ENCODE measurements around the gene ACAP2.
A peak's percentile ranks its signal among the peaks of the same experiment; 100 is the strongest.

The ACAP2 gene

DNA sequence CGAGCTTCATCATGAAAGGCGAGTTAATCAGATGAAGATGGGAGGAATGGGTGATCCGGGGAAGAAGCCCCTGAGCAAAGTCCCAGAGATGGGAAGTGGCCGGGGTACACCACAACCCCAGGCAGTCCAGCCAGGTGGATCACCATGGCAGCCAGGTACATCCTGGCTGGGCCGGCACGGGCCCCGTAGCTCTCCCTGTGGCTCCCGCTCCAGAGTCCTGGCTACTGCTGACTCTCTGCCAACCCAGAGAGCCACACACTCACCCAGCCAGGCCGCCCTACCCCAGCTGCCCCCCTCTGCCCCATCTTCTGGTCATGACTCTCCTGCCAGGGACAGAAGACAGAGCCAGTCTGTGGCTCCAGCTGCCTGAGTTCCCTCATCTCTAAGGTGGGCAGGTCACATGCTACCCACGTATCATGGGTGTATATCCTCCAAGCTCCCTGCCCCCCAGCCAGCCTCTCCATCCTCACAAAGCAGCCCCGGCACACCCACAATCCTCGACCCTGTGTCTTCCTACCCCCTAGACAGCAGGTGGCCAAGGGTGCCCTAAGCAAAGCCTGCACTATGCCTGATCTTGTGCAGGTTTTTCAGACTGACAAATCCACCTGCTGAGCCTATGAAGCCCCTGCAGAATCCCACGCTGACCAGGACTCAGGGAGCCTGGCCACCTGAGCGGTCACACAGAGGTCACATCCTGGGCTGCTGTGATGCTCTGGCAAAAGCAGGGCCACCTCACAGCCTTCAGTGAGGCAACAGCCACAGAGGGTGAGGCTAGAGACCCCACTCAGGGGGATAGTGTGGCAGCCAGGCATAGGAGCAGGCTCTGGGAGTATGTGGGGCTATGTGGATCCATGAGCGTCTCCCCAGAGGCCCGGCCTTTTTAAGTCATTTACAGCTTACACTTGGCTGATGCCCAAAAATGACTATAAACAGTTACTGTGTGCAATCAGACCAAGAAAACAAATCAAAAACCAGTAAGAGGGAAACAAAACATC lies 185.1 kb downstream of the ACAP2 start:
- Histone ChIP-seq H2BK5ac (ENCODE audit: low read length) (no peak overlapping the region), H3K4me3 (ENCODE audit: low read length) (no peak overlapping the region), H4K8ac (ENCODE audit: low read depth, low read length) (no peak overlapping the region), H4K5ac (ENCODE audit: low read length) (no peak overlapping the region), H3K4me1 (ENCODE audit: control insufficient read depth, low read depth, low read length) (peaks cover 10% of the 10 kb centered on the region), H3K27ac (ENCODE audit: low read depth, low read length) (no peak overlapping the region), H3K56ac (ENCODE audit: low read length) (no peak overlapping the region), H3K23ac (ENCODE audit: low read length) (peak overlapping the region; percentile 66), H2AK5ac (ENCODE audit: low read length) (no peak overlapping the region), H3K18ac (ENCODE audit: low read length) (no peak overlapping the region), H3K4ac (ENCODE audit: low read depth, low read length) (no peak overlapping the region), H3K9ac (ENCODE audit: low read length) (no peak overlapping the region), H2BK15ac (replicated peaks; ENCODE audit: low read depth) (no peak overlapping the region), H3K4me2 (ENCODE audit: low read length) (no peak overlapping the region), H3K27me3 (ENCODE audit: insufficient read depth, low read length, poor library complexity) (no peaks in the 10 kb centered on the region), H3K36me3 (ENCODE audit: control insufficient read depth, insufficient read depth, low read length) (no peaks in the 10 kb centered on the region), H2BK120ac (ENCODE audit: low read depth, low read length) (no peak overlapping the region), H3K79me2 (ENCODE audit: control insufficient read depth, insufficient read depth, low read length) (peaks cover 45% of the 10 kb centered on the region), H3K79me1 (ENCODE audit: low read length) (peaks cover 30% of the 10 kb centered on the region)
- no peak for DNase-seq
- WGBS (ENCODE audit: extremely low coverage, insufficient coverage, low lambda C conversion rate) = no CpG with 5 or more reads among the region's 16 CpGs

DNA sequence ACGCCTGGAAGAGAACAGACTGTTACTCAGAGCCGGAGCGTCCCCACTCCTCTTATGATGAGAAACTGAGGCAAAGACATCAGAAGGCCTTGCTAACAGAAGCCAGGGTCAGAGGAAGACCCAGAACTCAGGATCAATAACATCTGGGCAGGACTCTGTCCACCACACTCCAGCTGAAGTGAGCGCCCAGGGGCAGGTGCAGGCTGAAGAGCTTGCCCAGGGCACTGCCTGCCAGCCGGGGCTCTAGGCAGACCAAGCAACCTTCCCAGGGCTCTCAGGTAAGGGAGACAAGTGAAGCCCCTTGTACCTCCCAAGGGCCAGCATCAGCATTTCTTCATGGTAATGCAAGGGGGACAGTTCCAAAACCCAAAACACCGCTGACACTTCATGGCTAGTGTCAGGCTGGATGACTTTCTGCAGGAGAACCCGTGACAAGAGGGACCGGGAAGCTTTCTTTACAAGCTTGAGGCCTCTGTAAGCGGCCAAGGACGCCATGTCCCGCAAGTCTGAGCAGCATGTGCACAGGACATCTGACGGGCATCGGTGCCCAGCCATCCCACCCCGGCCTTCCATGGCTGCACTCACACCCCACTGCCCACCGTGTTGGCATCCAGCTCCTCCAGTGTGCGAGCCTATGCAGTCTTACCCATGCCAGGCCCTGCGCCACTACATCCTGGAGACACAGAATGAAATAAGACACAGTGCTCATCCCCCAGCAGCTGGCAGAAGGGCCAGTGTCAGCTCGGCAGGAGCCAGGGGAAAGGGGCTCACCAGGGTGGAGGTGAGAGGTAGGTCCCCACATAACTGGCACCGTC lies 186.0 kb downstream of the ACAP2 start:
- Histone ChIP-seq H3K4me1 (ENCODE audit: control insufficient read depth, low read depth, low read length) (peaks cover 10% of the 10 kb centered on the region), H3K79me1 (ENCODE audit: low read length) (peaks cover 29% of the 10 kb centered on the region), H2BK15ac (replicated peaks; ENCODE audit: low read depth) (no peak overlapping the region), H3K23ac (ENCODE audit: low read length) (no peak overlapping the region), H3K9ac (ENCODE audit: low read length) (no peak overlapping the region), H2BK5ac (ENCODE audit: low read length) (no peak overlapping the region), H3K27ac (ENCODE audit: low read depth, low read length) (no peak overlapping the region), H4K8ac (ENCODE audit: low read depth, low read length) (no peak overlapping the region), H3K56ac (ENCODE audit: low read length) (no peak overlapping the region), H2AK5ac (ENCODE audit: low read length) (no peak overlapping the region), H3K4me2 (ENCODE audit: low read length) (no peak overlapping the region), H3K4me3 (ENCODE audit: low read length) (no peak overlapping the region), H2BK120ac (ENCODE audit: low read depth, low read length) (no peak overlapping the region), H4K5ac (ENCODE audit: low read length) (no peak overlapping the region), H3K27me3 (ENCODE audit: insufficient read depth, low read length, poor library complexity) (no peaks in the 10 kb centered on the region), H3K18ac (ENCODE audit: low read length) (no peak overlapping the region), H3K79me2 (ENCODE audit: control insufficient read depth, insufficient read depth, low read length) (peaks cover 42% of the 10 kb centered on the region), H3K4ac (ENCODE audit: low read depth, low read length) (no peak overlapping the region), H3K36me3 (ENCODE audit: control insufficient read depth, insufficient read depth, low read length) (no peaks in the 10 kb centered on the region)
- no peak for DNase-seq
- no CpG with 5 or more reads among the region's 19 CpGs for WGBS (ENCODE audit: extremely low coverage, insufficient coverage, low lambda C conversion rate)

DNA sequence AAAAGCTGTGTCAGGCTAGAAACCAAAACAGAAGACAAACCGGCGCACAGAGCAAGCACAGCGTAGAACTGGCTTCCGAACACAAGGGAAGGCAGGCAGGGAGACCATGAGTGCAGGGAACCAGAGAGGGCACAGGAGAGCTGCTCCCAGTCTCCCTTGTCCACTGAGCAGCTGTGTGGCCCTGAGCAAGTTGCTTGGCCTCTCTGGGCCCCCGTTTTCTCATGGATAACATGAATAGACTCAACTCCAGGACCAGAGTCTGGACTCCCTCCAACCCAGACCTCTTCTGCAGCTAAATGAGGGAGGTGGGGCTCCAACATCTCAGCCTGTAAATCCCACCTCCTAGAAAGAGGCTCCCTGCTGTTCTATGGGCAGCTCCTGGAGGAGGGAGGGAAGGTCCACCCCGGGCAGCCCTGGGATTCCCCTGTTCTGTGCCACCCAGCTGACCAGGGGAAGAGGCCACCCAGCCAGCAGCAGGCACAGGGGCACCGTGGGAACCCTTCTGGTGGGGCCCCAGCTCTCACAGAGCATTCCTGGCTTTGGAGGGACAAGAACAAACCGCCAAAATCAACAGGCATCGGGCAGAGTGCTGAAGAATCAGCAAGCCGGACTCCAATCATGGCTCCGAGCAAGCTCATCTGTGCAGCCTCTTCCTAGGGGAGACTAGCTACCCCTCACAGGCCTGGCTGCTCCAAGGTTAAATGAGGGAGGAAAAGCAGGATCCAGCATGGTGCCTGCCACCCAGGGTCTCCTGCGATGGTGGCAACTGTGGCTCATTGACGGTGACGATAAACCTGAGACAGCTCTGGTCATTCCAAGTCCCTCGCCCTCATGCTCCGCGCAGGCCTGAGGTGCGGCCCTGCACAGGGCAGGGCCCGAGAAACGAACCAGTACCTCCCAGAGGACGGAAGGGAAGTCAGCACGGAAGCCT lies 187.0 kb downstream of the ACAP2 start:
- WGBS (ENCODE audit: extremely low coverage, insufficient coverage, low lambda C conversion rate) = no CpG with 5 or more reads among the region's 22 CpGs
- H3K27ac ChIP-seq (ENCODE audit: low read depth, low read length) = no peak overlapping the region

DNA sequence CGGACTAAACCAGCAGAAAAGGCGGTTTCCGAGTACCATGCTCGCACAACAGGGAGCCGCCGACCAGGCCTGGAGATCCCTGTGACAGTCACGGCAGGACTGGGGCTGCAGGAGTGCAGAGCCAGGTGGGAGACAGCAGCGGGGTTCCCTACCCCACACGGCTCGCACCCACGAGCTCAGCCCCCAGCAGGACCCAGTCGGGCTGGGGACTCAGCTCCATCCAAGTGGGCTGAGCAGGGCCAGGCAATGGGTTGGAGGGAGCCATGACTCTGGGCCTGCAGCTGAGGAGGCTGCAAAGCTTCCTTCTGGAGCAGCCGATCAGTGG lies 187.7 kb downstream of the ACAP2 start:
- Histone ChIP-seq H2BK5ac (ENCODE audit: low read length) (no peak overlapping the region), H3K4me2 (ENCODE audit: low read length) (no peak overlapping the region), H3K18ac (ENCODE audit: low read length) (no peak overlapping the region), H4K8ac (ENCODE audit: low read depth, low read length) (no peak overlapping the region), H3K4ac (ENCODE audit: low read depth, low read length) (no peak overlapping the region), H3K27me3 (ENCODE audit: insufficient read depth, low read length, poor library complexity) (no peaks in the 10 kb centered on the region), H3K79me2 (ENCODE audit: control insufficient read depth, insufficient read depth, low read length) (peaks cover 52% of the 10 kb centered on the region), H3K56ac (ENCODE audit: low read length) (no peak overlapping the region), H3K36me3 (ENCODE audit: control insufficient read depth, insufficient read depth, low read length) (no peaks in the 10 kb centered on the region), H2BK15ac (replicated peaks; ENCODE audit: low read depth) (no peak overlapping the region), H3K23ac (ENCODE audit: low read length) (no peak overlapping the region), H2BK120ac (ENCODE audit: low read depth, low read length) (no peak overlapping the region), H3K27ac (ENCODE audit: low read depth, low read length) (no peak overlapping the region), H3K79me1 (ENCODE audit: low read length) (peaks cover 38% of the 10 kb centered on the region), H4K5ac (ENCODE audit: low read length) (no peak overlapping the region), H2AK5ac (ENCODE audit: low read length) (no peak overlapping the region), H3K4me3 (ENCODE audit: low read length) (no peak overlapping the region), H3K9ac (ENCODE audit: low read length) (no peak overlapping the region), H3K4me1 (ENCODE audit: control insufficient read depth, low read depth, low read length) (peaks cover 10% of the 10 kb centered on the region)
- DNase-seq = no peak
- no CpG with 5 or more reads among the region's 13 CpGs for WGBS (ENCODE audit: extremely low coverage, insufficient coverage, low lambda C conversion rate)

More for the DNA sequence above, 187.0 kb downstream of the ACAP2 start:
- H3K4me3 ChIP-seq (ENCODE audit: low read length) = no peak overlapping the region
- H3K27me3 ChIP-seq (ENCODE audit: insufficient read depth, low read length, poor library complexity) = no peaks in the 10 kb centered on the region
- H3K4me2 ChIP-seq (ENCODE audit: low read length) = no peak overlapping the region
- no peak overlapping the region for H4K8ac ChIP-seq (ENCODE audit: low read depth, low read length)
- H2BK5ac ChIP-seq (ENCODE audit: low read length) = no peak overlapping the region
- no peak overlapping the region for H3K23ac ChIP-seq (ENCODE audit: low read length)
- H3K18ac ChIP-seq (ENCODE audit: low read length) = no peak overlapping the region
- no peak overlapping the region for H4K5ac ChIP-seq (ENCODE audit: low read length)
- no peak overlapping the region for H2BK120ac ChIP-seq (ENCODE audit: low read depth, low read length)
- H3K36me3 ChIP-seq (ENCODE audit: control insufficient read depth, insufficient read depth, low read length) = no peaks in the 10 kb centered on the region
- no peak overlapping the region for H2AK5ac ChIP-seq (ENCODE audit: low read length)
- no peak overlapping the region for H2BK15ac ChIP-seq (replicated peaks; ENCODE audit: low read depth)
- H3K79me2 ChIP-seq (ENCODE audit: control insufficient read depth, insufficient read depth, low read length) = peaks cover 49% of the 10 kb centered on the region
- H3K9ac ChIP-seq (ENCODE audit: low read length) = no peak overlapping the region
- no peak overlapping the region for H3K4ac ChIP-seq (ENCODE audit: low read depth, low read length)
- no peak for DNase-seq
- peaks cover 10% of the 10 kb centered on the region for H3K4me1 ChIP-seq (ENCODE audit: control insufficient read depth, low read depth, low read length)
- no peak overlapping the region for H3K56ac ChIP-seq (ENCODE audit: low read length)
- peaks cover 35% of the 10 kb centered on the region for H3K79me1 ChIP-seq (ENCODE audit: low read length)

DNA sequence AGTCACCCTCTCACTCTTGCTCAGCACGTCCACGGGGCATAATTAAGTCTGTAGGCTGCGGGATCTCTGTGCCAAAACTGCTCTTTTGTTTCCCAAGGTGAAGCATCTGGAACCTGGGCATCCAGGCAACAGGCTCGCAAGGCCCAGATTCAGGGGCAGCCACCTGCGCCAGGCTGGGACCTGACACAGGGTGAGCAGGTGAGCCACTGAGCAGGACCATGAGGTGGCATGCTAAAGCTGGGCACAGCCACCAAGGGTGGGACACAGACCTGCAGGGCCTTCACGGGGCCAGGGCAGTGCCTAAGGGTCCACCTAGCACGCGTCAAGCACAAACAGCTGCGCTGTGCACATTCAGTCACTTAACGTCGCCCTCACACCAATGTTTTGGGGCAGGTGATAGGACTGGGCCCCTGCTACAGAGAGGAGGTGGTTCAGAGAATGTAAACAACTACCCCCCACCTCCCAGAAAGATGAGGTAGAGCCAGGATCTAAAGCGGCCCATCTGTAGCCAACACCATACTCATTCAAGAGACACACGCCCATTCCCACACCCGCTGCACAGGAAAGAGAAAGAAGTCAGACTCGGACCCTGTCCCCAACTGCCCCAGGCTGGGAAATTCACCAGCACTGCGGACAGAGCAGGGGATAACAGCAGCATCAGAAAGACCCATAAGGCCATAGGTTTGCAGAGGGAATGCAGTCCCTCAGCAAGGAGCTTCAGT lies 188.2 kb downstream of the ACAP2 start:
- Histone ChIP-seq H3K4me3 (ENCODE audit: low read length) (no peak overlapping the region), H2BK120ac (ENCODE audit: low read depth, low read length) (no peak overlapping the region), H3K4me2 (ENCODE audit: low read length) (no peak overlapping the region), H3K4me1 (ENCODE audit: control insufficient read depth, low read depth, low read length) (peaks cover 10% of the 10 kb centered on the region), H2AK5ac (ENCODE audit: low read length) (no peak overlapping the region), H3K27me3 (ENCODE audit: insufficient read depth, low read length, poor library complexity) (no peaks in the 10 kb centered on the region), H3K23ac (ENCODE audit: low read length) (no peak overlapping the region), H3K79me2 (ENCODE audit: control insufficient read depth, insufficient read depth, low read length) (peaks cover 57% of the 10 kb centered on the region), H4K8ac (ENCODE audit: low read depth, low read length) (no peak overlapping the region), H3K9ac (ENCODE audit: low read length) (no peak overlapping the region), H3K18ac (ENCODE audit: low read length) (no peak overlapping the region), H3K79me1 (ENCODE audit: low read length) (peaks cover 42% of the 10 kb centered on the region), H3K36me3 (ENCODE audit: control insufficient read depth, insufficient read depth, low read length) (no peaks in the 10 kb centered on the region), H2BK15ac (replicated peaks; ENCODE audit: low read depth) (no peak overlapping the region), H4K5ac (ENCODE audit: low read length) (no peak overlapping the region), H3K56ac (ENCODE audit: low read length) (peak overlapping the region; percentile 63), H3K27ac (ENCODE audit: low read depth, low read length) (no peak overlapping the region), H3K4ac (ENCODE audit: low read depth, low read length) (no peak overlapping the region), H2BK5ac (ENCODE audit: low read length) (no peak overlapping the region)
- no CpG with 5 or more reads among the region's 16 CpGs for WGBS (ENCODE audit: extremely low coverage, insufficient coverage, low lambda C conversion rate)
- DNase-seq = no peak
